CD4-positive, alpha-beta T cell treated with Interleukin-4 for 1 hour (primary cell): ENCODE results near the gene ATP9B.
"Not testable (repeated sequence)": the region's sequence is repeated elsewhere in the genome, so short reads cannot be mapped to it uniquely, and the experiment has no call there.

Experiments used
- DNase-seq, 2 donors: peaks; one replicate each; pipeline ENCODE4 v3.0.0-alpha.2; 2020 to 2022

The ATP9B gene

DNA sequence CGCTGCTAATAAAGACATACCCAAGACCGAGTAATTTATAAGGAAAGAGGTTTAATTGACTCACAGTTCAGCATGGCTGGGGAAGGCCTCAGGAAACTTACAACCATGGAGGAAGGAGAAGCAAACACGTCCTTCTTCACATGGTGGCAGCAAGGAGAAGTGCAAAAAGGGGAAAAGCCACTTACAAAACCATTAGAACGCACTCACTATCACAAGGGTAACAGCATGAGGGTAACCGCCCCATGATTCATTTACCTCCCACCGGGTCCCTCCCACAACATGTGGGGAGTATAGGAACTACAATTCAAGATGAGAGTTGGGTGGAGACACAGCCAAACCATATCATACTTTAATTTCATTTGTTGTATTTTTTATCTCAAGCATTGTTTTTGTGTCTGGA lies 67.5 kb downstream of the ATP9B start:
- DNase-seq, result no peak

DNA sequence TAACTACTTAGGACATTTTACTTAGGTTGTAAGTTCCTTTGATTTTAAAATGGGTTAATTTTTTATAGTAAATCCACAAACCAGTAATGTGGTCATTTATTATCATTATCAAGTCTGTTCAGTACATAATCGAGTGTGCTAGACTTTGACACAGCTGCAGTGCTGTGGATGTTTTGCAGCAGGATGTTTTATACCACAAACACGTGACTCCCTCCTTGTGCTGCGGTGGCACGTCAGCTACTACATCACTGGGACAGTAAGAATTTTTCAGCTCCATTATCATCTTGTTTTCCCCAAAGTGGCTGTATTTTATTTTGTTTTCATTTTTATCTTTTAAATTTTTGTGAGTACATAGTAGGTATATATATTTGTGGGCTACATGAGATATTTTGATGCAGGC lies 70.0 kb downstream of the ATP9B start:
- peak; percentile 44 to 51 for DNase-seq

DNA sequence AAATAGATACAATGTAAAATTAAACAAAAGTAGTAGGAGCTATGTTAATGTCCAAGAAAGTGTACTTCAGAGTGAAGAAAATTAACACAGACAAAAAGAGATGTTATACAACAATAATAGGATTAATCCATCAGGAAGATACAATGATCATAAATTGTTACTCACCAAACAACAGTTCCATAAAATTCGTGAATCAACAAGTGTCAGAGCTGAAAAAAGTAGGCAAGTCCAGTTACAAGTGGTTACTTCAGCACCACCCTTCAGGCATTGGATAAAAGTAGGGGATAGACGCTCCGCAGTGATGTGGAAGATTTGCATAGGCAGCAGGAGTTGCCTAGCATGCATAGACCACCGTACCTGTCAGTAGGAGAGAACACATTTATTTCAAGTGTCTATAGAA lies 77.8 kb downstream of the ATP9B start:
- no peak for DNase-seq

DNA sequence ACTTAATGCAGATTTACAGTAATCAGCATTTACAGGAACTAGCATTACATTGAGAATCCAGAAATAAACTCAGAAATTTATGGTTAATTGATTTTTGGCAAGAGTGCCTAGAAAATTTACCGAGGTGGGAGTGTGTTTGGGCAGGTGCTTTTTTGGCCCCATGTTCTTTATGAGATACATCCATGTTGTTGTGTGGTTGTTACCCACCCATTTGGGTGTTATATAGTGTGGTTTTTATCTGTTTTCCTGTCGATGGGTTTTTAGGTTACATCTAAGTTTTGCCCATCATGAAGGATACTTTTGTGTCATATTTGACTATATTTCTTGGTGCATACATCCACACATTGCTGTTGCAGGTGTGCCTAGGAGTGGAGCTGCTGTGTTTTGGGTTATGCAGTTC lies 82.0 kb downstream of the ATP9B start:
- DNase-seq, result no peak

DNA sequence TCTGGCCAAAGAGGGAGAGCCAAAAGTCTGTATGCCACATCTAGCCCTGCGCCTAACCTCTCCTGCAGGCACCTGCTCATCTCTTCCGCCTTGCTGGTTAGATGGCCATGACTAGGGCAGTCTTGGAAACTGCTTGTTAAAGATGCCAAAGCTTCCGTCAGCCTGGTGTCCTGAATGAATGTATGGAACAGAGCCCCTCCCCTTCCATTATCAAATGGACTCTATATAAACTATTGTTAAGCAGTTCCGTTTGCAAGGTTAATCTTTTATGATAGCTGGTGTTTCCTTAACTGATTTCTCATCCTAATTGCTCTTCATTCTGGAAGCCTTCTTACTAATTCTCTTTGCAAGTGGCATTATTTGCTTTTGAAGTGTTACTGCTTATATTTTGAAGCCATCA lies 87.1 kb downstream of the ATP9B start:
- no peak for DNase-seq

DNA sequence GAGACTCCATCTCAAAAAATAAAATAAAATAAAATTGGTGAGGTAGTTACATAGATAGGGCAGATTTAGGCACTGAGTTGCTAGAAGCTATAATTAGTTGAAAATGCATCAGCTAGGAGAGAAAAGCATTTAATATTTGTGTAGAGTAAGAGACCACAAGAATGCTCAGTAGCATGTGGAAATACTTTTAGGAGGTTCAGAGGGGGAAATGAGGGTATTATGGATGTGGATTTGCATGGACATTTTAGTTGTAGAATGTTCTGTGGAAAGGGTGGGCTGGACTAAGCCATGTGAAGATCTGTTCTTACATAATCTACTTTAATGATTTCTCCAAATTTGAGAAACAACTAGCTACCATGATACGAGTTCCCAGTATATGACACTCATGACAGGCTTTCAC lies 95.5 kb downstream of the ATP9B start:
- DNase-seq, result no peak

DNA sequence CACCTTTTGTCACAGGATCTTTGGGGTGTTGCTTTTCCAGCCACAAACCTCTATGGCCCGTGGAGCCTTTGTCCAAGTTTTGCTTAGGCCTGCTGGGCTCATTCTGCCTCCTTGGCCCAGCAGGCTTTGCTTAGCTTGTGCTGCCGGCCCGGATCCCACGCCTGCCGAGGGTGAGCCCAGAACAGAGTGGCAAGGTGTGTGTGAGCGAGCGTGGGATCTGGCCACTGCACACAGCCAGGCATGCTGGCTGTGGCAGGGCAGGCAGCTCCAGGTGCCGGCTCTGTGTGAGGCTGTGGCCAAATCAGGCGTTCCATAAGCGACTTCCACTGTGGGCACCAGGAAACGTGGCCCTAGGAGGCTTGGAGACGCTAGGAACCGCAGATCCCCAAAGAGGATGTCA lies 97.5 kb downstream of the ATP9B start:
- no peak for DNase-seq

DNA sequence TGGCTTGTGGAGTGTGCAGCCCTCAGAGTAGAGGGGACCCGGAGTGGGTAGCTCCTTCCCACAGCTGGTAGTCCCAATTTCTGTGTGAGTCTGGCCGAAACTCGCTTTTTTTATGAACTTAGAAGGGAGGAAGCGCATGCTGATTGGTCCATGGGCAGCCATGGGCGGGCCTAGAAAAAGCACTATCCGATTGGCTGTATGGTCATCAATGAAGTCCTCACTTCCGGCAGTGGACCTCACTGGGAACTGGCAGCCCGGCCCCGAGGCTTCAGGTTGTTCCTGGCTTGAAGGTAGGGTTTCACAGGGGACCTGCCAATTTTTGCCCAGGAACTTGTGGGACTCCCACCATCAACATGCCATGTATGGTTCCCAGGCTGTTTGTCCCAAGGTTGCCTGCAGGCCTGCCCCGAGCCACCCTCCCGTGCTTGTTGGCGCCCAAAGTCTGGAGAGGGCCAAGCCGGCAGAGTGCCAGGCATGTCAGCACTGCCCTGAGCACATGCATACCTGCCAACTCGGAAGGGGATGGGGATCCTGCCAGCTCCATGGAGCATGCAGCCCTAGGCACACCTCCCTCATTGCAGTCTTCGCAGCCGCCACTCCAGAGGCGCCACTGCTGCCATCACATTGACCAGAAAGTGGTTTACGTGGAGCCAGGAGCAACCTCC lies 98.5 kb downstream of the ATP9B start:
- DNase-seq, result no peak

DNA sequence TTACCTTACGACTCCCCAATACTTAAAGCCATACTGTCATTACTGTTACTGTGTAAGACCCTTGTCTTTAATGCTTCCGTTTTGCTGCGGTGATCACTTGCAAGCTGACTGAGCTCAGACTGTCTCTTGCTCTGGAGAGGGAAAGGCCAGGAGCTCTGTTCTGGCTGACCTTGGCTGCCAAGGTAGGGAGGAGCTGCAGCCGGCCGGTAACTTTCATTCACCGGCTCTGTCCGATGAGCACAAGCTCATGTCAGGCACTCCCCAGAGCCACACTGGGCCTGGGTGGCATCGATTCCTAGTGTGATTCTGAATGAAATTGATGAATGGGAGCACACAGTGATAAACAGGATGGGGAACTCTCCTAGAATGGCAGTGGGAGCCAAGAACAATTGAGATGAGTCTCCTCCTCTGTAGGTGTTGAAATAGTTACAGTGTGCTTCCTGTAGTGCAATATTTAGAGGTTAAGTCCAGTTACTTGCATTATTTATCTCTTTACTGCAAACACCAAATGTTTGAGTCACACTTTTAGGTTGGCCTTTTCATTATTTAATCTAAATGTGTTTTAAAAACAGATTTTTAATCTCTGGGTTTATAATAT lies 100.9 kb downstream of the ATP9B start:
- no peak for DNase-seq

DNA sequence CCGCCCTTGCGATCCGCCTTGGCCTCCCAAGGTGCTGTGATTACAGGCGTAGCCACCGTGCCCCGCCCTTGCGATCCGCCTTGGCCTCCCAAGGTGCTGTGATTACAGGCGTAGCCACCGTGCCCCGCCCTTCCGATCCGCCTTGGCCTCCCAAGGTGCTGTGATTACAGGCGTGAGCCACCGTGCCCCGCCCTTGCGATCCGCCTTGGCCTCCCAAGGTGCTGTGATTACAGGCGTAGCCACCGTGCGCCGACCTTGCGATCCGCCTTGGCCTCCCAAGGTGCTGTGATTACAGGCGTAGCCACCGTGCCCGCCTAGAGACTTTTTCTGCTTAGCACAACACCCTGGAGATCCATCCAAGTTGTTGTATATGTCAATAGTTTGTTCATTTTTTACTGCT lies 103.1 kb downstream of the ATP9B start:
- not testable (repeated sequence) for DNase-seq

DNA sequence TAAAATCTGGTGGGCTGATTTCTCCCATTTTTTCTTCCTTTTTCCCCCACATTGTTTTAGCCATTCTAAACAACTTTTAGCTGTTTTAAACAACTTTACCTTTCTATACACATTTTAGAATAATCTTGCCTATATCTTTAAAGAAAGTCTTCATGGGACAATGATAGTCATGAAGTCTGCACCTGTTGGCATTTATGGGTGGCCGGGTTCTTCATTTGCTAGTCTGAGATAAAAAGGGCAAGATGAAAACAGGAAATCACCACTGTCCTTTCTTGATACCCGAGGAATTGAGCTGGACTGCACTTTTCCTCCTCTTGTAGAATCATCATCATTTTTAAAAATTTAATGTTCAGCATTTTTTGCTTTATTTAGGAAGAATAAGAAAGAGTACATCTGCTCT lies 104.5 kb downstream of the ATP9B start:
- no peak for DNase-seq

DNA sequence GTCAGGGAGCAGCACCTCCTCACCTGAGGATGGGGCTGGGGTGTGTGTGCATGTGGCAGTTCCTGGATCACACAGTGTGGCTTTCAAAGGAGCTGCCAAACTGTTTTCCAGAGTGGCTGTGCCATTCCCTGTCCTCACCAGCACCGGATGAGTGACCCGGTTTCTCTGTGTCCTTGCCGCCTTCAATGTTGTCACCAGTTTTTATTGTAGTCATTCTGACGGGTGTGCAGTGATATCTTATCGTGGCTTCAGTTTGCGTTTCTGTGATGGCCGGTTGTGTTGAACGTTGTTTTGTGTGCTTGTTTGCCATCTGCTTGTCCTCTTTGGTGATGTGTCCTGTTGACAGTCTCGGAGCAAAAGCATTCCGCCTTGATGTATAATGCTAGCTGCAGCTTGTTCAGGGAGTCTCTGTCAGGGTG lies 108.9 kb downstream of the ATP9B start:
- no peak for DNase-seq

DNA sequence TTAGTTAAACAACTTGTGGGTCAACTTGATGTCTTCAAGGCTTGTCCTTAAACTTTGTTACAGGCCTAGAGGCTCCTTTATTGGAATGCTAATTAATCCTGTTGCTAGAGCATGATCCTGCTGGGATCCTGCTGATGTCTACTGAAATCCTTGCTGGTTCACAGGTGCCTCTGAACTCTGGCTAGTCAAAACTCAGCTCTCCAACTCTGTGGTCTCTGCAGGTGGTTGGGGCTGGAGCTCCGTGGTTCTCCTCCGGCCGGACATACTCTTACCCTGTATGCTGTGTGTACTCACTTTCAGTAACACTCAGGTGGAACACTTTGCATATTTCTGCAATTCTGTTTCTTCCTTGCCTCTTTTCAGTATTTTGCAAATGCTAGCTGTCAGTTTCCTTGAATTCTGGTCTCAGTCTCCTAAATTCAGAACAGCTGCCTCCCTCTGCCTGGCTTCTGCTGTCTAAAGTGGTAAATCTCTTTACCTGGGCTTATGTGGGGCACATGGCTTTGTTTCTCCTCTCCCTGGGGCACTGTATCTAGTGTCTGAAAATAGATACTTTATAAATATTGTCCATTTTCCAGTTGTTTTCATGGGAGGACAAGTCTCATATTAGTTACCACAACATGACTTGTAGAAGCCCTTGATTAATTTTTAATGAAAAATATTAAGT lies 113.0 kb downstream of the ATP9B start:
- DNase-seq, result no peak

DNA sequence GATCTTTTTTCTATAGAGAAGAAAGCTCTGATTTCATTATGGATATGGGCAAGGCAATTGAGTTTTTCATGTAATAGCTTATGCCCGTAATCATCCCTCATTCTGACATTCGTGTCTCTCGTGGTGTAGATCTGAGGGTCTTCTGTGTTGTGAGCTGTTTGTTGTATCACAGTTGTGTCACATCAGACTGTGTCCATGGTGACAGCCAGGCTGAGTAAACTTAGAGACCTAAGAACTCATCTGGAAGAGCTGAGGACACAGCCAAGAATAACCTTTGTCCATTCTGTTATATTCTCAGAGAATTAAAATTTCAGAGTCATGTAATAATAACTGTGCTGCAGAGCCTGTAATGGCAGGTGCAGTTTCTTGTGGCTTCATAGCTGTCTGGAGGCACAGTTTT lies 116.5 kb downstream of the ATP9B start:
- no peak for DNase-seq

DNA sequence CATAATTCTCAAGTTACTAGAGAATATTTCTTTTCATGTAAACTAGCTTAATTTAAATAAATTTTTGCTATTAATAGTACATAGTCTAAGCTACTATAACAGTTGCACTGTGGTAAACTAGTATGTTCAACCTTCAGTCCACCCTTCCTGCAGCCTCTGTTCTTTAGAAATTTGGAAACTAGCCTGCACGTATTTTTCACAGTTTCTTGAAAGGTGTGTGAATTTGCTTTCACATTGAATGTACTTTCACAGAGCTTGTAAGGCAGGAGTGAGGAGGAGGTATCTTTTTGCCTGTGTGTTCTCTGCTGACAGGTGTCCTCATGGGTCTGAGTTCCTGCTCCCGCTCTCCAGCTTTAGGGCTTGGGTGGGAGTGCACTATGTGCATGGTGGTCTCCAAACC lies 117.5 kb downstream of the ATP9B start:
- DNase-seq, result no peak

DNA sequence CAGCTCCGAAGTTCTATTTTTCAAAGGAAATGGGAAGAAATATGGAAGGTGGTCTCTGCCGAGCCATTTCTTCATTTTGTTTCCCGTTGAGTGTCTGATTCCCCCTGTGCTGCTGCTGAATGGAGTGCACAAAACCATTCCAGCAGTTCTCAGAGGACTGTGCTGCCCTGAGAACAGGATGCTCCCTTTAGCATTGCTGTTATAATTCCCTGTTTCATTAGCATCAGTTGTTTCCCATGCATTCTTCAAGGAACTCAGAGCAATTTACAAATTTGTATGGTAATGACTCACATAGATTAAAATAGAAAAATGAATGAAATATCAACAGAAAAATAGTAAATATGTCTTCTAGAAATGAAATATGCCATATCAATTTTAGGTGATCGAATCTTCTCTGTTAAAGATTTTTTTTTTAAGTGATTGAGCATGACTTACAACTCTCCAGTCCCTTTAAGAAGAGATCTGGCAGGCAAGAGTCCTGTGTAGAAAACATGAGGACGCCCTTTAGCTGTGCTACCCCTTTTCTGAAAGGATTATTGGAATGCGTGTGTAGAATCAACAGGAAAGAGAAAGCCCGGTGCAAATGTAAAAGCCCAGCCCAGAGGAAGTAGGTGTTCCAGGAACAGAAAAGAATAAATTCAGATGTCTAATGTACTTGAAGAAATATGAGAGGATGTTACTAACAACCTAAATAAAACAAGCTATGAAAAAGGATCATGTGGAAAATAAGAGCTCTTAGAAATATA lies 118.5 kb downstream of the ATP9B start:
- DNase-seq, result no peak

DNA sequence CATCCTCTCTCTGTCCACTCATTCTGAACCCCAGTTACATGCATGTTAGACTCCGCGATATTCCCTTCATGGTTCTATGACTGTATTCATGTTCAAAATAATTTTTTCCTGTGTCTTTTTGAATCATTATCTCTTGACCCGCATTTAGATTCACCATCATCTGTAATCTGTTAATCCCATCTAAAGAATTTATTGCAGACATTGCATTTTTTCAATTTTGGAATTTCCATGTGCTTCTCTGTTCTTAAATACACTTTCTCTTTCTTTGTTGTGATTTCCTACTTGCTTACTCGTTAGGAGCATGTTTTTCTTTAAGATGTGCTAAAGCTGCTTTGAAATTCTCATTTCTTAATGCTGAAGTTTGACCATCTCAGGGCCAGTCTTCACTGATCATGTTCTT lies 122.2 kb downstream of the ATP9B start:
- no peak for DNase-seq

DNA sequence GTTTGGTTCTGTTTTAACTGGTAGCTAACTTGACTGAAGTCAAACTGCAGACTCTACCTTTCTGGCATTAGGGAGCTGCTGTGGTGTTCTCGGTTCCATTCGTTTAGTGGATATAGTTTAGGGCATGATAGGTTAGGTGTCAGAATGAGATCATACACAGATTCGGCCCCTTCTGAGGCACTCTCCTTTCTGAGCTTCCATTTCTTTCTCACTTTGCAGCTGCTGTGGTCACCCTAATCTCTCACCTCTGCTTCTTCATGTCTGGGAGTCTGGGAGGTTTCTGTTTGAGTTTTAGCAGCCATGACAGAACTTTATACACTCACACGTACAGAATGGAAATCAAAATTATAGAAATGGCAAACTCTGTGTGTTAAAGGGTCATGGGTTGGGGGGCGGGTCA lies 122.8 kb downstream of the ATP9B start:
- DNase-seq, result peak in 1 of 2 donors; percentile 10

DNA sequence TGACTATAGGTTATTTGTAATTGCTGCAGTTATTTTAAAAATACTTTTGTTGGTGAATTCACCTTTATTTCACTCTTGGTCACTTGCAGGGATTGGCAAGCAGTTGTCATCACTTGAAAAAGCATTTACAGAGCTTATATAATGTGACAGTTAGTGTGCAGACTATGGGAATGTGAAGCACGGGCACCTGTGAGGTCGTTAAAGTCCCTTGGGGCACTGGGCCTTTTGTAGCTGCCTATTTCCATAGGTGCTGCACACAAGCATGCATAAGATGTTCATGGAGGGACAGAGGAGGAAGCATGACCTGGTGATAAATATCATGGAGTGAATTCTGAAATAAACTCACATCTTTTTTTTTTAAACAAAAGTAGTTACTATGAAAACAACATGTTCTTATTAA lies 124.6 kb downstream of the ATP9B start:
- DNase-seq, result no peak

DNA sequence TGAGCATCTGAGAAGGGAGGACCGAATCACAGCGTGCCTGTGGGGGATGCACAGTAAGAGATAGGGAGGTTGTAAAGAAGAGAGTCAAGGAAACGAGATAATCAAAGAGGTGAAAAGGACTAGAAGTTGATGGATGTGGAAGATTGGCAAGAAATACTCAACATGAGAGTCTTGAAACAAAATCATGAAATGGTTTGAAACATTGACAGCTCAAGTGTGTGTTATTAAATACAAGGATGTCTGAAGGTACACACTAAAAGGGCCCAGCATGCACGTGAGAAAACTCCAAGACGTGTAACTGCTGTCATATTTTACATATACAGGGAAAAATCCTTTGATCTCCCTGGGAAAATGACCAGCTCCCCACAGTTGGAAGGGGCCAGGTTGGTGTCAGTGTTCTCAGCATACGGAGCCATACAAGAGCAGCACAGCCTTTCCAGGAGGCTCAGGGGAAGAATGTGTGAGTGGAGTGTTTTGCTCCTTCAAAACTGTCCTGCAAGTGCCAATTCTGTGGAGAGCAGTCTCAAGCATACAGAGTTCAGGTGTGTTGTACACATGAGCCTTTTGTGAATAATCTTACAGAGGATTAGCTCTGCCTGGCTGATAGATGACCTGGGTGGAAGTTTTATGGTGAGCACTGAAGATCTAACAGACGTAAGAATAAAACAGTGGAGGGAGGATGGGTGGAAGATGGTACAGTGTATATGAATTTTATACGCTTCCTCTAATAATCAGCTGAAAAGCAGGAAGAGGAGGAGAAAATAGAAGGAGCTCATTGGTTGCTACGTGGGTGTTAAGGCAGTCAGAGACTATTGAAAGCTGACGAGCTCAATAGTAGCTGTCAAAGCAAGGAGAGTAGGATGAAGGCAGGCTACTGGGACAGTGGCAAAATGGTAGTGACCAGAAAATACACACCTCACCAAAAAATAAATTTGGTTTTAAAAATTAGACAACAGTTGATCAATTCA lies 126.8 kb downstream of the ATP9B start:
- DNase-seq, result no peak

DNA sequence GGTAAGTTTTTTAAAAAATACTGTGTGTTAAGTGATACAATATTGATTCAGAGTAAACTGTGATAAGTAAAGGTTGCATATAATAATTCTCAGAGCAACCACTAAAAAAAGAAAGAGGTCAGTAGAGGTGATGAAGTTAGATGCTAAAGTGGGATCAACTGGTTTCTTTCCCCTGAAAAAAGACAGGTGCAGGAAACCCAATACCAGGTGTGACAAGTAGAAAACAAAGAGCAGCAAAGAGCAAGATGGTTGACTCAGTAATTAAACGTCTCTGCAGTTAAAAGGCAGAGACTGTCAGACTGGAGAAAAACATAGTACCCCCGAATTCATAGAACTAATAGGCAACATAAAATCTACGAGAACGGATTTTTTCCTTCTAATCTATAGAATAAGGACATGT lies 128.3 kb downstream of the ATP9B start:
- no peak for DNase-seq

DNA sequence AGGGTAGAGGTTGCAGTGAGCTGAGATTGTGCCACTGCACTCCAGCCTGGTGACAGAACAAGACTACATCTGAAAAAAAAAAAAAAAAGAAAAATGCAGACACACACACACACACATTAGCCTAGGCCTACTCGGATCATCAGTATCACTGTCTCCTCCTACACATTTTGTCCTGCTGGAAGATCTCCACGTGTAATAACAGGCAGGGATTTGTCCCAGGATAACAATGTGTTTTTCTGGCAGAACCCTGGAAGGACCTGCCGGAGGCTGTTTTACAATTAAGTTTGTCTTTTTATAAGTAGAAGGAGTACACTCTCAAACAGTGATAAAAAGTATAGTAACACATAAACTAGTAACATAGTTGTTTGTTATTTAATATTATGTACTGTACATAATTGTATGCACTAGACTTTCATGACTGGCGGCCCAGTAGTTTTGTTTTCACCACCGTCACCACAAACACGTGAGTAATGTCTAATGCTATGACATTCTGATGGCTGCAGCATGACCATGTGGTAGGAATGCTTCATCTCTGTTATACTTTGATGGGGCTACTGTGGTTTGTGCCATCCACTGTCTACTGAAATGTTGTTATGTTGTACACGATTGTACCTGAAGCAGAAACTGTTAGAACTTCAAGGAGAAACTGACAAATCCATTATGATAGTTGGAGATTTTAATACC lies 130.6 kb downstream of the ATP9B start:
- DNase-seq, result no peak
